Breast epithelium (tissue), 4 donors: ENCODE measurements around the gene FAM240A. TPM values are rescaled to one million over a fixed set of nuclear protein-coding genes. Genes with fewer than 3 reads are reported as not detected.

ENCODE experiments used
- DNase-seq, 2 donors: peaks; one replicate each; pipeline ENCODE4 v3.0.0-alpha.2; 2019; ENCODE audit warnings: low spot score in 2 of 2
- H3K27ac ChIP-seq, 2 donors: fragments of 200-600 bp; sonication (generic) in 1 of 2; one replicate each; pipeline ENCODE4 v1.5.1; 2016 to 2019; ENCODE audit warnings: mild to moderate bottlenecking in 1 of 2
- H3K27me3 ChIP-seq, 2 donors: fragments of 200-600 bp; sonication (generic) in 1 of 2; one replicate each; pipeline versions ENCODE4 v1.5.1 to v1.6.0; 2017 to 2019; ENCODE audit warnings: control low read depth in 1 of 2, mild to moderate bottlenecking in 1 of 2
- H3K36me3 ChIP-seq: fragments of 200-600 bp; one replicate; pipeline ENCODE4 v1.5.1; 2019
- H3K4me1 ChIP-seq, 2 donors: fragments of 200-600 bp; sonication (generic); one replicate each; pipeline ENCODE4 v1.5.1; 2016 to 2019; ENCODE audit warnings: control low read depth in 1 of 2
- H3K4me3 ChIP-seq, 3 donors: fragments of 200-600 bp; sonication (generic); 1 replicate in 2 of 3; 2 replicates in 1 of 3; pipeline ENCODE4 v1.5.1; 2016 to 2019; ENCODE audit warnings: mild to moderate bottlenecking in 3 of 3, moderate library complexity in 2 of 3
- H3K9me3 ChIP-seq, 2 donors: fragments of 200-600 bp; sonication (generic) in 1 of 2; one replicate each; pipeline ENCODE4 v1.5.1; 2016 to 2019; ENCODE audit warnings: control low read depth in 1 of 2
- POLR2A ChIP-seq: fragments of 450-650 bp; IDR thresholded peaks from one replicate; pipeline ENCODE4 v1.6.1; 2016; ENCODE audit warnings: antibody characterized with exemption, mild to moderate bottlenecking, moderate library complexity
- POLR2AphosphoS5 ChIP-seq, 3 donors: sonication (generic); formaldehyde crosslinking; IDR thresholded peaks; one replicate each; pipeline ENCODE4 v1.6.1; 2017; ENCODE audit warnings: antibody characterized with exemption in 3 of 3
- intact Hi-C: fragments of 100-400 bp; cut with DNase I; formaldehyde crosslinking; loops from one replicate; pipeline ENCODE4 v1.15.1; 2023; ENCODE audit warnings: low total_unique reads
- total RNA-seq, 3 donors: library from RNA; depleted of rRNA; stranded (reverse); fragments of >200 nt; gene quantifications; one replicate each; pipeline ENCODE4 v1.1.0, GENCODE V29; 2016
- TF ChIP-seq, protein P1 (sequence below), 3 donors: fragments of 450-650 bp; IDR thresholded peaks; one replicate each; pipeline ENCODE4 v1.5.1; 2016 to 2017; ENCODE audit warnings: antibody characterized with exemption in 3 of 3, mild to moderate bottlenecking in 3 of 3, moderate library complexity in 3 of 3

FAM240A gene
- total RNA-seq, 3 donors from 2014 or later: not detected

DNA sequence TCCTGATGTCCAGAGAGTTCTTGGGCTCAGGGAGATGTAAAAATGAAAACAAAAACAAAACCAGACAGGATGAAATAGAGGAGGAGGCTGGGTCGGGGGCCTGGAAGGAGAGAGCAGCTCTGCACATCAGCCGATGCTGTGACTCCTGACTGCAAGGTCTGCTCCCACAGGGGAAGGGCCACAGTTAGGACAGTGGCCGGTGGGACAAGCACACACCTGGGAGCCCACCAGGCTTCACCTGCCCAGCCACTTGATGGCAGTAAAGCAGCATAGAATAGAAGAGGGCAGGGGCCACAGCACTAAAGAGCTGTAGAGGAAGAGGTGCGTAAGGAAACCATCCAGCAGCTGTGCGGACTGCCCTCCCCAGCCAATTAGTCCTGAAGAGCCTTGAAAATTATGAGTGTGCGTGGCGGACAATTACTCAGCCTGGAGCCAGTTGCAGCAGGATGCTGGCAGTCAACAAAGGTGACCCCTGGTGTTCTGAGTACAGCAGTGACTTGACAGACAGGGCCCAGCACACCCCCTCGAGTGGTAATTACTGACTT, 51.3 kb downstream of the FAM240A start:
- no peaks in the 10 kb centered on the region for H3K9me3 ChIP-seq
- H3K27ac ChIP-seq: no peak overlapping the region
- H3K4me1 ChIP-seq: peaks cover 4 to 10% of the 10 kb centered on the region in 2 donors
- no peak for TF ChIP-seq POLR2AphosphoS5 (IDR thresholded peaks at IDR 0.05)
- TF ChIP-seq, protein P1, sequence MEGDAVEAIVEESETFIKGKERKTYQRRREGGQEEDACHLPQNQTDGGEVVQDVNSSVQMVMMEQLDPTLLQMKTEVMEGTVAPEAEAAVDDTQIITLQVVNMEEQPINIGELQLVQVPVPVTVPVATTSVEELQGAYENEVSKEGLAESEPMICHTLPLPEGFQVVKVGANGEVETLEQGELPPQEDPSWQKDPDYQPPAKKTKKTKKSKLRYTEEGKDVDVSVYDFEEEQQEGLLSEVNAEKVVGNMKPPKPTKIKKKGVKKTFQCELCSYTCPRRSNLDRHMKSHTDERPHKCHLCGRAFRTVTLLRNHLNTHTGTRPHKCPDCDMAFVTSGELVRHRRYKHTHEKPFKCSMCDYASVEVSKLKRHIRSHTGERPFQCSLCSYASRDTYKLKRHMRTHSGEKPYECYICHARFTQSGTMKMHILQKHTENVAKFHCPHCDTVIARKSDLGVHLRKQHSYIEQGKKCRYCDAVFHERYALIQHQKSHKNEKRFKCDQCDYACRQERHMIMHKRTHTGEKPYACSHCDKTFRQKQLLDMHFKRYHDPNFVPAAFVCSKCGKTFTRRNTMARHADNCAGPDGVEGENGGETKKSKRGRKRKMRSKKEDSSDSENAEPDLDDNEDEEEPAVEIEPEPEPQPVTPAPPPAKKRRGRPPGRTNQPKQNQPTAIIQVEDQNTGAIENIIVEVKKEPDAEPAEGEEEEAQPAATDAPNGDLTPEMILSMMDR (IDR thresholded peaks at IDR 0.05): no peak
- no peak for TF ChIP-seq POLR2A
- no peaks in the 10 kb centered on the region for H3K36me3 ChIP-seq
- no peak for DNase-seq
- H3K4me3 ChIP-seq: no peak overlapping the region
- H3K27me3 ChIP-seq: no peaks in the 10 kb centered on the region
- intact Hi-C loops: no loop called here

DNA sequence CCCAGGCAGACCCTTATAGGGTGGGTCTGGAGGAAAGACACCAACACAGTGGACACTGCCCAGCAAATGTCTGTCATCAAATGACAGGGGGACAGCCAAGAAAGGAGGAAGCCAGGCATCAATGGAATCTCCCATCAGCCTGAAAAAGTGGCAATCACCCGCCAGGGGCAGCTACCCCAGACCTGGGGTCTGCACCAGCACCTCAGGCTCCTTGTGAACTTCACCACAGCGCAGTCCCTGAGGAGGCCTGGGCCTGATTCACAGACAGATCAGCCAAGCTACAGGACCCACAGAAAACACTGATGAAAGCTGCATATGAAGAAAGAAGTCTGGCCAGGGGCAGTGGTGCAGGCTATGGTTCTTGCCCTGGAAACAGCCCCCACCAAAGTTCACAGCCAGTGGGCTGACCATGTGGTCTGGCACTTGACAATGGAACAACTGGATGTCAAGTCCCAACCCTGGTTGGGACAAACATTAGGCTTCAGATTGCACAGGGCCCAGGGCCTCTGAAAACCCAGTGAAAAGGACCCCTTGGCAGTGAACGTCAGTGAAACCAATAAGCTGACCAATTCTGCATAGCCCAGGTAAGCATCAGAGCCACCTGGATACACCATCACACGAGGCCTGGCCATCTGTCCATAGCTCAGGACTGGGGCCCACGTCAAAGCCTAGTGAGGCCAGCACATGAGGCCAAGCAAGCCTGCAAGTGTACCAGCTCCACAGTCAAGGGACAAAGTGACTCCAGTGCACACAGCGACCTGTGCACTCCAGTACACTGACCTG, 52.1 kb downstream of the FAM240A start:
- no peak for TF ChIP-seq POLR2AphosphoS5 (IDR thresholded peaks at IDR 0.05)
- TF ChIP-seq POLR2A: no peak
- TF ChIP-seq, protein P1 (IDR thresholded peaks at IDR 0.05): no peak
- no peak overlapping the region for H3K4me3 ChIP-seq
- no peaks in the 10 kb centered on the region for H3K27me3 ChIP-seq
- intact Hi-C loops: no loop called here
- H3K9me3 ChIP-seq: no peaks in the 10 kb centered on the region
- peaks cover 4 to 10% of the 10 kb centered on the region in 2 donors for H3K4me1 ChIP-seq
- no peaks in the 10 kb centered on the region for H3K36me3 ChIP-seq
- H3K27ac ChIP-seq: no peak overlapping the region
- no peak for DNase-seq

DNA sequence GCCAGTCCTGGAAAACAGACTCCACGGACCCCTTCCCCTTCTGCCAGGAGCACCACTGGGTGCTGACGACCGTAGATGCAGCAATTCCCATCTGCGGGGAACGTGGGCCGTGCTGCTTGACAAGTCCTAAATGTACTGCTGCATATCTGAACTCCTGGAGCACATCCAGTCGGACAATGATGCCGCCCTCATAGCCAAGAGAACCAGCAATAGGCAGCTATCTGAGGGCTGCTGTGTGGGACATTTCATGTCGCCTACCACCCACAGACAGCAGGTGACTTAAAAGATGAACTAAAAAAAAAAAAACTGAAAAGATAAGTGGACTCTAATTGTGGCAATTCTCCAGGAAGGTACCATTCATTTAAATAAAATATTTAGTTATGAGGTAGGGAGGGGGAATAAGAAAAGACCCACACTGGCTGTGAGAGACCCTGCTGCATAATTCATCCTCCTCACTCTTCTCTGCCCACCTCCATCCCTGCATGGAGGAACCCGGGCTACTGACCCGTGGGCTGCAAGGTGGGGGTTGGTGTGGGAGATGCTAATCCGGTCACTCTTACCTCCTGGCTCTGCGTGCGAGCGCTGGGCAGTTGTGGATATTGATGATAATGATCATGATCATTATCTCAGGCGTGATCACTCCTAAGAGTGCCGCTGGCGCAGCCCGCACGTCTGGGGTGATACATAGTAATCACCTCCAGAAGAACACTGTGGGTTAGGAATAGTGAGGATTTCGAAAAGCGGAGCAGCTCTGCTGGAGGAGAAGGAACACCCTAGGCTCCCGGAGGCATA, 52.8 kb downstream of the FAM240A start:
- Histone ChIP-seq H3K27me3 (no peaks in the 10 kb centered on the region), H3K9me3 (no peaks in the 10 kb centered on the region), H3K4me1 (peaks cover 4 to 8% of the 10 kb centered on the region in 2 donors), H3K4me3 (no peak overlapping the region), H3K27ac (no peak overlapping the region), H3K36me3 (no peaks in the 10 kb centered on the region)
- intact Hi-C loops: no loop called here
- no peak for DNase-seq
- TF ChIP-seq POLR2AphosphoS5 (IDR thresholded peaks at IDR 0.05) (no peak), POLR2A (no peak)
- TF ChIP-seq, protein P1 (IDR thresholded peaks at IDR 0.05): no peak

DNA sequence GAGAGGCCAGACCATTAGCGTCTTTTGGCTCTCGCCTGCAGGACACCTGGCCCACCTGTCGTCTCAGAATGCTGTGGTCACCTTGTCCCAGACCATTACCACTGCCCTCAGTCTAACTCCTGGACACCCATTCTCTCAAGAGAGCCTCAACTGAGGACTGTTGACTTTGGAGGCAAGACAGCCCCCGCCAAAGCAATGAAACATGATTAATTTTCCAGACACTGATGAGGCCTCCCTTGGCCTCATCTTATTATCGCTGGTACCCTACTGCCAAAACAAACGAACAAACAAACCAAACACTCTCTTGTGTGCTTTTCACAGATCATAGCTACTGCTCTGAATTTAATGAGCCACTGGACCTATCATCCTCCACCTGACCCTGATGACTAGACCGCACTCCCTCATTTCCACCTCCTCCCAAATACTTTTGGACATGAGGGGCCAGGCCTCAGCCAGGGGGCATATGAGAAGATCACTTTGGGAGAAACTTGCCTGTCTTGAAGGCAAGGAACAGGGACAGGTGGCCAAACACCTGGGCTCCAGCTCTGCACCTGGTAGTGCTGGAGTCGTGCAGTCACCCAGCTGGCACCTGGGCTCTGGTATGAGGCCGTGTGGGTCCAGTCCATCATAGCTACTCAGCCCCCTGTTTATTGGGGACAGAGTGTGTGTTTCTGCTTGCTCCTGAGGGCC, 53.6 kb downstream of the FAM240A start:
- Histone ChIP-seq H3K27ac (no peak overlapping the region), H3K4me1 (peaks cover under 1 to 4% of the 10 kb centered on the region in 2 donors), H3K4me3 (no peak overlapping the region), H3K27me3 (no peaks in the 10 kb centered on the region), H3K9me3 (no peaks in the 10 kb centered on the region), H3K36me3 (no peaks in the 10 kb centered on the region)
- TF ChIP-seq POLR2AphosphoS5 (IDR thresholded peaks at IDR 0.05) (no peak), POLR2A (no peak)
- TF ChIP-seq, protein P1 (IDR thresholded peaks at IDR 0.05): no peak
- DNase-seq: peak in 1 of 2 donors; percentile 30
- intact Hi-C loops: no loop called here
